GM10266 (cell line): ENCODE data around the gene PARD3.

ENCODE experiments used
- DNase-seq: peaks from one replicate; pipeline ENCODE4 v3.0.0; 2012; ENCODE audit errors: extremely low spot score
- TF ChIP-seq, protein P1 (sequence below): IDR thresholded peaks from 2 replicates; pipeline ENCODE4 v1.5.1; 2012; ENCODE audit warnings: mild to moderate bottlenecking, low read depth; ENCODE audit not compliant: control insufficient read depth, insufficient read depth; ENCODE audit errors: missing control alignments

Gene PARD3

DNA sequence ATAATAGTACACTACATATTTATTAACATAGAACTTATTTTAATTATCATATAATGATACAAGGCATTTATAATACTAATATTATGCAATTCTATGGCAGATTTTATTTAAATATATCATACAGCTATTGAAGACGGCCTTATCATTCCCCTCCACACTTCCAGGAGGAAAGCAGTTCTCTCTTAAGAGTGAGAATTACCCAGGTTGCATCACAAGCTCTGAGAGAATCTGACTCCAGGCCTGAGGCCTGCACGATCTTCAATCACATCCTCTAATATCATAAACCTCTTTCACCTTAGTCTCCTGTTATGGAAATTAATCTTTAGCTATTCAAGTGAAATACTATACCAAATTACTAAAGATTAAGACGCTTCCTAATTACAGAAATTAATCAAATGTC, 564.4 kb downstream of the PARD3 start:
- TF ChIP-seq, protein P1, sequence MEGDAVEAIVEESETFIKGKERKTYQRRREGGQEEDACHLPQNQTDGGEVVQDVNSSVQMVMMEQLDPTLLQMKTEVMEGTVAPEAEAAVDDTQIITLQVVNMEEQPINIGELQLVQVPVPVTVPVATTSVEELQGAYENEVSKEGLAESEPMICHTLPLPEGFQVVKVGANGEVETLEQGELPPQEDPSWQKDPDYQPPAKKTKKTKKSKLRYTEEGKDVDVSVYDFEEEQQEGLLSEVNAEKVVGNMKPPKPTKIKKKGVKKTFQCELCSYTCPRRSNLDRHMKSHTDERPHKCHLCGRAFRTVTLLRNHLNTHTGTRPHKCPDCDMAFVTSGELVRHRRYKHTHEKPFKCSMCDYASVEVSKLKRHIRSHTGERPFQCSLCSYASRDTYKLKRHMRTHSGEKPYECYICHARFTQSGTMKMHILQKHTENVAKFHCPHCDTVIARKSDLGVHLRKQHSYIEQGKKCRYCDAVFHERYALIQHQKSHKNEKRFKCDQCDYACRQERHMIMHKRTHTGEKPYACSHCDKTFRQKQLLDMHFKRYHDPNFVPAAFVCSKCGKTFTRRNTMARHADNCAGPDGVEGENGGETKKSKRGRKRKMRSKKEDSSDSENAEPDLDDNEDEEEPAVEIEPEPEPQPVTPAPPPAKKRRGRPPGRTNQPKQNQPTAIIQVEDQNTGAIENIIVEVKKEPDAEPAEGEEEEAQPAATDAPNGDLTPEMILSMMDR: no peak

GRCh38 chr10:34249634-34250033, 565.5 kb downstream of the PARD3 start:
- DNase-seq: peak; percentile 11

More for the DNA sequence above, 564.4 kb downstream of the PARD3 start:
- no peak for DNase-seq

DNA sequence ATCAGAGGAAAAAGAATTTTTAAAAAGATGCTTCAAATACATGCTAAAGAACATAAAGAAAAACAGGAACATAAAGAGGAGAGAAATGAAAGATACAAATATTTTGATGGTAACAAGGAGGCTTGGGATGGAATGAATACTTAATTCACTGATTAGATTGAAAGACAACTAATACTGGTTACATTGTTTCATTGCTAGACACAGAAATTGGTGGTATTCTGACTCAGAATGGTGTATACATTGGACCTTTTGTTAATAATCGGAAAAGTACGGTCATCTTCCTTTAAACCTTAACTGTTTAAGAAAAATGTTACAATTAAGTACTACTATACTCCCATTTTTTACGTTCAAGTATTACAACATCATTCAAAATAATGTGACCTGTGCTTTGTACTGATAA, 567.5 kb downstream of the PARD3 start:
- DNase-seq: no peak
- TF ChIP-seq, protein P1: no peak

More at GRCh38 chr10:34249634-34250033, 565.5 kb downstream of the PARD3 start:
- TF ChIP-seq, protein P1: no peak

DNA sequence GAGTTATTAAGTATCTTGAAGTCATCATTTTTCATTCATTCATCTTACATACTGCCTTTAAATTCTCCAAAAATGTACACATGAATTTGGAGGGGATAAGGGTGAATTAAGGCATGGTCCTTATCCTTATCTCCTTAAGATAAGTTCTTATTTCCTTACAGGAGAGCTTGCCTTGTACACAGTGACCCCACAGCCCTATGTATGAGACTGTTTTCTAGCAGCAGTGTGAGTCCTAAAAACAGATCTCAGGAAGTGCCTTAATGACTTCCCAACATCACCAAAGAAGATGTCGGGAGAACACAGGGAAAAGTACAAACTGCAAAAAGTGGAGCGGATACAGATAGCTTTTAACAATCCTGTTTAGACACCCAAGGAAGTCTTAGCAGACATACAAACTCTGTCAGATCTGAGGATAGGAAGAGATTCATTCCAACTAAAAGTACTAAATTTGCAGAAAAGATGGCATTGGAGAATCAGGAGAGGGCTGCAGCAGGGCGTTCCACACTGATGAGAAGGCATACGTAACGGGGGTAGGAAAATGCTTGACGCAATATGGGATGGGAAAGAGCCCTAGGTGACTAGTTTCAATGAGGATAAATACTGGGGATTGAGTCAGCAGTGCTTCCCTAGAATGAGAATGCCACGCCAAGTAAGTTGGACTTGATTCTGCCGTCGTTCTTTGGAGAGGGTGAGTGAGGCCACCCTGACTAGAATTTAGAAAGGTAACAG, 570.2 kb downstream of the PARD3 start:
- DNase-seq: no peak
- TF ChIP-seq, protein P1: no peak

- TF ChIP-seq, protein P1: no peak
- DNase-seq: no peak
Observed at GRCh38 chr10:34241226-34242000, 573.7 kb downstream of the PARD3 start.

DNA sequence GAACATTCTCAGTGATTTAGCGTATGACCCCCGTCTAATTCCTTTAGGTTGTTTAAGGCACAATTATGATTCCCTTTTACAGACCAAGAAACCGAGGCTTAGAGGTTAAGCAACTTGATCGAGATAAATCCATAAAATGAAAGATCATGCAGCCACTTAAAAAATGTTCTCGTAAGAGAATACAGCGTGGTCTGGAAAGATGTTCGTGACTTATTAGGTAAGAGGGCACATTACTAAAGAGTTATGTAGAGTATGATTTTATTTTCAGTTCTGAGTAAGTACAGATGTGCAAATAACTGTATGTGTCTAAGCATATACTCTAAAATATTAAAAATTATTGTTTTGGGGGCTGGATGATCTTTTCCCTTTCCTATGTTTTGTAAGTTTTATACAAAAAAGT, 575.1 kb downstream of the PARD3 start:
- DNase-seq: no peak
- TF ChIP-seq, protein P1: no peak

DNA sequence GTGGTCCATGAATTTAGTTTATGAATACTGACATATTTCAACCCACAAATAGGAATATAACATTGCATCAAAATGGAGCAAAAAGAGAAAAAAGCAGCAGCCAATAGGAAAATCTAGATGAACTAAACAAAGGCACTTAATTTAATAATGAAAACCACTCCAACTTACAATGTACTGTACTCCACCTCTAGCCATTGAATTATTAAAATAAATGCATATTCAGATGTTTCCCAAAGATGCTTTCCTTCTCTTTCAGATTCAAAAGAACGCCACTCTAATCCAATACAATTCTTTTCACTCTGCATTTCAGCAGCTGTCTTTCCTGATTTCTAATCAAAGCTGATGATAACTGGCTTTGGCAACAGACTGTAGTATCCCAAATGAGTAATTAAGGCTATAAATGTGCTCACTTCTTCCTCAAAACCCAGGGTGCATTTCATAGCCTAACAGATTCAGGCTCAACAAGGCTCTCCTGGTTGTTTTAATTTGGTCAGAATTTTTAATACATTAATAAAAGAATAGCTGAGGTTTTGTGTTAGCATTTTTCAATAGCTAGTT, 577.1 kb downstream of the PARD3 start:
- DNase-seq: no peak
- TF ChIP-seq, protein P1: no peak
